ENCODE measurements around the gene SPTAN1.
A peak's percentile ranks its signal among the peaks of the same experiment; 100 is the strongest.
"Not testable (repeated sequence)": the region's sequence is repeated elsewhere in the genome, so short reads cannot be mapped to it uniquely, and the experiment has no call there.

SPTAN1 gene

DNA sequence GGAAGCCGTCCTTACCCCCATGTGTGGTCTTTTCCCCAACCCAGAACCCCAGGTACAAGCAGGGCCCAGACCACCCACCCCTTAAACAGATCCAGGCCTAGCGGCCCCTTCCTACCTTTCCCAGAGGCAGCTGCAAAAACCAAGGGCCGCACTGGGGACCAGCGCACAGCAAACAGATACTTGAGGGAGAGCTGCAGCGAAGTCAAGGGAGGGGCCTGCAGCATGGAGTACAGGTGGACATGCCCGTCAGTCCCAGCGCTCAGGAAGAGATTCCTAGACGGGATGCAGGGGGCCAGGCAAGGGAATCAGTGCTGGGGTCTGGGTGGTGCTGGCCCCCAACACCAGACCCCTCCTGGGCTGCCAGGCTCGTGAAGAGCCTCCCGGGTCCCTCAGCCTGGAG is 81.7 kb downstream of the SPTAN1 start:
- no peak for DNase-seq

DNA sequence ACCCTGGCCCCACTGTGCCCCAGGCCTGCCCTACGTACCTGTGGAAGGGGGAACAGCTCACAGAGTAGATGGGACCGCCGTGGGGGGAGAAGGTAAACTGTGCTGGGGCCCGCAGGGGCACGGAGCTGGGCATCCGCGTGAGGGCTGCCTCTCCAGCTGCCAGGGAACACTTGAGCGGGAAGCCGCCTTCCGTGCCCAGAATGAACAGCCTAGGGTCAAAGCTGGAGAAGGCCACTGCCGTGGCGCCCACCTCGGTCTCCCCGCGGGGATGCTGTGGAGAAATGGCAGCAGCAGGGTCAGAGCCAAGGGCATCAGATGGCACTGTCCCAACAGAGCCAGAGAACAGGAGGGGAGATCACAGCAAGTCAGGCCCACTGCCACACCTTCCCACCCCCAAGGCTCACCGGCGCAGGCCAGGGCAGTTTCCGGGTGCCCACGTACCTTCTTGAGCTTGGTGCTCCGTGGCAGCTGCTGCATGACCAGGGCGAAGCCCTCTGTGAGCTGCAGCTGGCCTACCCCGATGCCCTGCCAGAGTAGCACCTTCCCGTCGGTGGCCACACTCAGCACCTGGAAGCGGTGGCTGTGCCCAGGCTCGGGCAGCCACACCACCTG is 82.4 kb downstream of the SPTAN1 start:
- DNase-seq: no peak

DNA sequence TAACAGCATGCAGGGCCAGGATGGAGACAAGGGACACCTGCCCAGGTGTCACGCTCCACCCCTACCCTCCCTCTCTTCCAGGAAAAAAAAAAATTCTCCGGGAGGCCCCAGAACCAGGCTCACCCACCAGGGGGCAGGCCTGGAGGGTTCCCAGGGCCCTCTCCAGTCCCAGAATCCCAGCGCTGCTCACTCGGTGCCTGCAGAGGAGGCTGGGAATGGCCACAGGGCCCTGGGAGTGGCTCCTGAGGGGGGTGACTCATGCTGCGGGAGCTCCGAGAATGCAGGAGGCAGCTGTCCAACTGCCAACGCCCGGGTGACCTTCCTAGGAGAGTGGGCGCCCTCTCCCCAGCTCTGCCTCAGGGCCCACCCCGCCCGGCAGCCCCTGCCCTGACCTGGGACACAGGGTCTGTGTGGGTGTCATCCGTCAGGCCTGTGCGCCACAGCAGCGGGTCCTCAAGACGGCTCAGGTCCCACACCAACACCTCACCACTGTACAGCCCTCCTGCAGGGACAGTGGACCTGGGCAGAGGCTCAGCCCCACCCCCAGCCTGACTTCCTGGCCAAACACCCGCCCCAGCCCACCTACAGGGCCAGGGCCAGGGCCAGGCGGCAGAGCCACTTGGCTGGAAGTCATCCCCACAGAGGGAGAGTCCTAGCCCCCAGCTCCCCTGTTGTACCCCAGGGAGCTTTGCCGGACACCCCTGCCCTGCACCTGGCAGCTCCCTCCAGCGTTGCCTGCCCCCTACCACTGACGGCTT is 83.1 kb downstream of the SPTAN1 start:
- no peak for DNase-seq

DNA sequence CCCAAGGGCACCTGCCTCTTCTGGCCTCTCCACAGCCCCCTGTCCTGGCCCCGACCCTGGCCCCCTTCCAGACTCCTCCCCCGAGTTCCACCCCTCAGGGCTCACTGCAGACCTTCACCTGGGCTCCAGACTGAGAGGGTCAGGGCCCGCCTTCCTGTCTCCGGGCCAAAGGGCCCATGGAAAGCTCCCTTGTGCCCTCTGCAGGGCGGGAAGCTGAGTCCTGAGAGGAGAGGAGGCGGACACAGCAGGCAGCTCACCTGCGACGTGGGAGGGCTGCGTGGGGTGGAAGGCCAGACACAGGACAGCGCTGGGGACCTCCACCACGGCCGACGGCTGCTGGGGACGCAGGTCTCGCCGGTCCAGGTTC is 83.6 kb downstream of the SPTAN1 start:
- DNase-seq: no peak

DNA sequence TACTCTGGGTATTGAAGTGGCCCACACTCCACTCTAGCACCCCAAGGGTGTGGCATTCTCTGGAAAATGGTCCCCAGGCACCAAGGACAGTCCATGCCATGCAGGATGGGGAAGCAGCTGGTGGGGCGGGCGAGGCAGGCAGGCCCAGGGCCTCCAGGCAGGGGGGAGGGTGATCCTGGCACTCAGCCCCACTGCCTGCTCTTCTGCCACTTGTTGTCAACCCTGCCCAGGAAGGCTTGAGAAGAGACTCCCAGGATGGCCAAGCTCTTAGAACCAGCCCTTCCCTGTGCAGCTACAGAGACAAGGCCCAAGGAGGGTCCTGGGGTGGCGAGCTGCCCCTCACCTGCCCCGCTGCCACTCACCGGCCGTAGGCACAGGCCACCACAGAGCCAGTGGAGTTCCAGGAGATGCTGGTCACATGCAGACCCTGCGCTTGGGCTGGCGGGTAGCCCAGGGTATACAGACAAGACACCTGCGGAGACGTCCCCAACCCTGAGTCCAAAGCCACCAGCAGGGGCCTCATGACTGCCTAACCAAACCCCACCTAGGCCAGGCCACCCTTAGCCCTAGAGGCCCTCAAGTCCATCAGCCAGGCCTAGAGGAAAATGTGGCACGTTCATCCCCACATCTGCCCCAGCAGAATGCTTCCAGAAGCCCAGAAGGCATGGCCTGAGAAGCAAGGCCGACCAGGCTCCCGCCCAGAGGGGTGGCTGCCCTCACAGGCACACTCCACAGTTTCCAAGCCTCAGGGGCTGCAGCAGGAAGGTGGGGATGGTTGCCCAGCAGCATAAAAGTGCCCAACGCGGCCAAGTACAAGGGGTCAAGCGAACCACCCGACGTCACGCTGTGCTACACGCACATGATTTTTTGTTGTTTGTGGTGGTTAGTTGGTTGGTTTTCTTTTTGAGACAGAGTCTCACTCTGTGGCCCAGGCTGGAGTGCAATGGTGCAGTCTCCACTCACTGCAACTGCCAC is 84.5 kb downstream of the SPTAN1 start:
- DNase-seq: no peak

DNA sequence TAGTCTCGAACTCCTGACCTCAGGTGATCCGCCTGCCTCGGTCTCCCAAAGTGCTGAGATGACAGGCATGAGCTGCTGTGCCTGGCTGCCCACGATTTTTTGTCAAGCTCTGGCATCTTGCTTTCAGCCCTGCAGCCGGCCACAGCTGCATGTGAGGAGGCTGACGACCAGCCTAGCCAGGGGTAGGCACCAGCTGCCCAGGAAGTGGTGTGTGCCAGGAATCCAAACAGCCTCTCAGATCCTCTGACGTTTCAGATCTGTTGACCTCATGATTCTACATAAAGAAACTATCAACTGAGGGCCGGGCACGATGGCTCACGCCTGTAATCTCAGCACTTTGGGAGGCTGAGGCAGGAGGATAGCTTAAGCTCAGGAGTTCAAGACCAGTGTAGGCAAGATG is 85.3 kb downstream of the SPTAN1 start:
- no peak for DNase-seq

DNA sequence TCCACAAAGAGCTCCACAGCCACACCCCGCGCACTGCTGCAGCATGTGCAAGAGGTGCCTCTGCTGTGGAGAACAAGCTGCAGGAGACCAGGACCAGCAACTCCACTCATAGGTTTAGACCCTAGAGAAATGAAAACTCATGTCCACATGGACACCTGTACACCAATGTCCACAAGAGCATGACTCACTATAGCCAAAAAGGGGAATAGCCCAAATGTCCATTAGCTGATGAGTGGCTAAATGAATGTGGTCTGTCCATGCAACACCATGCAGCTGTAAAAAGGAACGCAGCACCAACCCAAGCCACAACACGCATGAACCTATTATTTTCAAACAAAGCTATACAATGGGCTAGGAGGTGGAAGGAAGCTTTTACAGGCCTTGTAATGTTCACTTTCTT is 86.2 kb downstream of the SPTAN1 start:
- DNase-seq: no peak

DNA sequence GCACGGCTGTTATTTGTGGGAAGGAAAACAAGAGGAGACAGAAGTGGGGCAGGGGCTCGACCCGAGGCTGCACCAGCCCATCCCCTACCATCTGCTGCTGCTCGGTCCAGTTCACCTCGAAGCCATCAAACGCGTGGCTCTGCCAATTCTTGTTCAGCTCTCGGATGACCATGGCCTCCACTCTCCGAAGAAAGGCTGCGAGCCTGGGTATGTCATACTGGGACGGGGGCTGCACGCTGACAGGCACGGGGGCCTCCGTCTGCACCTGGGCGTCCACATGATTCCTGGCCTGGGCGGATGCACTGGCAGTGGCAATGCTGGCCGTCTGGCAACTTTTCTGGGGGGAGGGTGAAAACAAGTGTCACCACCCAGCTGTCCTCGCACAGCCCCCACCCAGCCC is 88.2 kb downstream of the SPTAN1 start:
- no peak for DNase-seq

DNA sequence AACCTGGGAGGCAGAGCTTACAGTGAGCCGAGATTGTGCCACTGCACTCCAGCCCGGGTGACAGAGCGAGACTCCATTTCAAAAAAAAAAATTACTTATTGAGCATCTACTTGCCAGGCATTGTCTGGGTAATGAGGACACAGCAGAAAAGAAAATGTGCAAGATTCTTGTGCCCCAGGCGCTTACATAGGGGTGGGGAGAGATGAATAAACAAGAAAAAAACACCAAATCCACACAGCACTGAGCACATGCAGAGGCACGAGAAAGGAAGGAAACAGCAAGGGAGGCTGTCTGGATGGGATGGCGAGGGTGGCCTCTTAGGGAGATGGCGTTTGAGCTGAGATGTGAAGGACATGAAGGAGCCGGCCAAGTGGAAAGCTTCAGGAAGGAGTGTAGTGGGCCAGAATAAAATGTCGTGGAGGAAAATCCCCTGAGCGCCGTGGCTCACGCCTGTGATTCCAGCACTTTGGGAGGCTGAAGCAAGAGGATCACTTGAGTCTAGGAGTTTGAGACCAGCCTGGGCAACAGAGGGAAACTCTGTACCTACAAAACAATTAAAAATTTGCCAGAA is 90.4 kb downstream of the SPTAN1 start:
- no peak for DNase-seq

DNA sequence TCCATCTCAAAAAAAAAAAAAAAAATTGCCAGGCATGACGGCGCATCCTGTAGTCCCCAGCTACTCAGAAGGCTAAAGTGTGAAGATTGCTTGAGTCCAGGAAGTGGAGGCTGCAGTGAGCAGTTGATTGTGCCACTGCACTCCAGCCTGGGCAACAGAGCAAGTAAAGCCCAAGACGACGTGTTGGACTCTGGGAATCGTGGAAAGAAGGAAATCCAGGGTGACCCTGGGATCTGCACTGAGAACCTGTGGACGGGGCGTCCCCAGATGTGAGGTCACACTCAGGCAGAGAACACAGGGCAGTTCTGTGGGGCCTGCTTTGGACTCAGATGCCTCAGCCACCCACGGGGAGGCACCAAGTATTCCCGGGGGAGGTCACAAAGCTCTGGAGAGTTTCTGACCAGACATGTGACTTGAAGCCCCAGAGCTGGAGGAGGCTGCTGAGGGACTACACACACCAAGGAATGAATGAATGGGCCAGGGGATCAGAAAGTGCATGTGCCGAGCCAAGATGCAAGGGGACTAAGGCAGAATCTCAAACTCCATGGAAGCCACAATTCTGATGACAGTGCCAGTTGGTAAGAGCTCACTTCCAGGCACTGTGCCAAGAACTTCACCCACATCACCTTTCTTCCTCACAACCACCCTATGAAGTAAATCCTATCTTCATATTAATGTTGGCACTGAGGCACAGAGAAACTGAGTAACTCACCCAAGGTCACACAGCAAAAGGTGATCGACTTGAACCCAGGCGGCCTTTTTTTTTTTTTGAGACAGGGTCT is 91.3 kb downstream of the SPTAN1 start:
- DNase-seq: no peak

DNA sequence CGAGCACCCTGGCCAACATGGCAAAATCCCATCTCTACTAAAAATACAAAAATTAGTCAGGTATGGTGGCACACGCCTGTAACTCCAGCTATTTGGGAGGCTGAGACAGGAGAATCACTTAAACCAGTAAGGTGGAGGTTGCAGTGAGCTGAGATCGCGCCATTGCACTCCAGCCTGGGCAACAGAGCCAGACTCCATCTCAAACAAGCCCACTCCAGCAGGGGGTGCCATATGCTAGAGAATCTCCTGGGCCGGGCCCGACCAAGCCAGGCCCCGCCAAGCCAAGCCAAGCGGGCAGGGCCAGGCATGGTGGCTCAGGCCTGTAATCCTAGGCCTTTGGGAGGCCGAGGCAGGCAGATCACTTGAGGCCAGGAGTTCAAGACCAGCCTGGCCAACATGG is 95.8 kb downstream of the SPTAN1 start:
- peak; percentile 72 for DNase-seq

DNA sequence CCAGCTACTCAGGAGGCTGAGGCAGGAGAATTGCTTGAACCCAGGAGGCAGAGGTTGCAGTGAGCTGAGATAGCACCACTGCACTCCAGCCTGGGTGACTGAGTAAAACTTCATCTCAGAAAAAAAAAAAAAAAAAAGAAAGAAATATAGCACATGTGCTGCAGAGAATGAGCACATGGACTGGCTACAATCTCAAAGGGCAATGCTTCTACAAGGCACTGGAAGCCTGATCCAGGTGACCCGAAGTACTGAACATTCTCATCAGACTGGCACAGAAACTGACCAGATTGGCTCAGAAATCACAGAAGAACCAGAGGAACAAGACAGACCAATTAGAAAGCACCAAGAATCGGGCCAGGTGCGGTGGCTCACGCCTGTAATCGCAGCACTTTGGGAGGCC is 99.4 kb downstream of the SPTAN1 start:
- DNase-seq: no peak

DNA sequence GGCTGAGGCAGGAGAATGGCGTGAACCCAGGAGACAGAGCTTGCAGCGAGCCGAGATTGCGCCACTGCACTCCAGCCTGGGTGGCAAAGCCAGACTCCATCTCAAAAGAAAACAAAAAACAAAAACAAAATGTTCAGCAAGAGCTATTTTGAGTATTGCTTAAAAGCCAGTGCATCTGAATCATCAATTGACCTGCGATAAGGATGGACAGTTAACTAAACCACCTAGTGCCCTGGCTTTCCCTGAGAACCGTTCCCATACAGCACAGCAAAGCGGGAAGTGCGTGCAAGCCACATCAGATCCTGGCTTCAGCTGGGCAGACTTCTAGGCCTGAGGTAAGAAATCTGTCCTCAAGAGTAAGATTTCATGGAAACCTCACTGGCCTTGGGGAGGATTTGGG is 101.5 kb downstream of the SPTAN1 start:
- DNase-seq: no peak

DNA sequence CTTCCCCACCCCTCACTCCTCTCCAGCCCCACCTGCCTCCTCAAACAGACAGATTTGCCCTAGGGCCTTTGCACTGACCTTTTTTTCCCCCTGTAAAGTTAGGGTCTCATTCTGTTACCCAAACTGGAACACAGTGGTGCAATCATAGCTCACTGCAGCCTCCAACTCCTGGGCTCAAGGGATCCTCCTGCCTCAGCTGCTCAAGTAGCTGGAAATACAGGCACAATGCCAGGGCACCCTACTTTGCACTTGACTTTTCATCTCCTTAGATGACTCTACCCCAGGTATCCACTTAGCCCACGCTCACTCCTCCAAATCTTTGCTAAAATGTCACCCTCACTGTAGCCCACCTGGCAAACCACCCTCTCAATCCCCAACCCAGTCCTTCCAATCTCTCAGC is 102.1 kb downstream of the SPTAN1 start:
- DNase-seq: no peak

DNA sequence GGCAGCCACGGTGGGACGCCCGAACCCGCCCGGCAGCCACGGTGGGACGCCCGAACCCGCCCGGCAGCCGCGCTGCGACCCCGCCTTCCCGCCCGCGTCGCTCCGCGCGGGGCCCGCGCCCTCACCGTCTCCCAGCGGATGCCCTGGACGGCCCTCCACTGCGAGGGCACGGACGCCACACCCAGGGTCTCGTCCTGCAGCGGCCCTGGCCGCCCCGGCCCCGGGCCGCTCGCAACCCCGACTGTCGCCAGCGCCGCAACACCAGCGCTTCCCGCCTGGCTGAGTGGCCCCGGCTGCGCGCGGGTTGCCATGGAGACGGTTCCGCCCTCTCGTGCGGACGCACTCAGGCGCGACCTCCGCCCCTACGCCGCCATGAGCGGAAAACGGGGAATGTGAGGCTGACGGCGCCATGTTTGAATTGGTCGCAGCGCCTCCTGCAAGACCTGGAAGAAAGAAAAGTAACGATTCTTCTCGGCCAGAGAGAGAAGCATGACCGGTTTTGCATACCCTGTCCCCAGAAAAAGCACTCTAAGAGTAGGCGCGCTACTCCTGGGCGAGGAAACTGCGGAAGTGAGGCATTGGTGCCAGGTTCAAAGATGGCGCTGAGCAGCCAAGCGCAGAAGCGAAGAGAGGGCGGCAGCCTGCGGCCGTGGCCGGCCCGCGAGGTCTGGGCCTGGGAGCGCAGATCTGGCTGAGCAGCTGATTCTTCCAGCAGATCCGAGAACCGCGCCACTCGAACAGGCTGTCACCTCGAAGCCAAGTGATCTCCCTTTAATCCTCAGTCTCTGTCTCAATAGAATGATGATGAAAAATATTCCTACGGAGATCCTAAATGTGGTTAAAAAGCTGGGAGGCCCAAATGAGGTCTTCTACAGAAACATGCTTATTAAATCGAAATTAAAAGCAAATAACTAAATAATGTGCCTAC is 104.3 kb downstream of the SPTAN1 start, which contains the start of gene DYNC2I2:
DYNC2I2 (minus strand) TSS at position 432 of the 928 bp plus-strand sequence; CDS start at position 311, 121 bp downstream.
- DNase-seq: peak; percentile 98

DNA sequence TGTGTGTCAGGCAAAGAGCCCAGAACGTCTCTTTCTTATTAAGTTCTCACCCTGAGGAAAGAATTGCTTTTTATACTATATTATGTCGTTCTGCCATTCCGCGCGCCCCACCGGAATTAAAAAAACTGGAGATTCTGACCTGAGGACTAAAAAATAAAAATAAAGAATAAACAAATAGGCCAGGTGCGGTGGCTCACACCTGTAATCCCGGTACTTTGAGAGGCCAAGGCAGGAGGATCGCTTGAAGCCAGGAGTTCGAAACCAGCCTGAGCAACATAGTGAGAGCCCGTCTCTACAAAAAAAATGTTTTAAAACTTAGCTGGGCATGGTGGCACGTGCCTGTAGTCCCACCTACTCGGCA is 104.9 kb downstream of the SPTAN1 start:
- no peak for DNase-seq

DNA sequence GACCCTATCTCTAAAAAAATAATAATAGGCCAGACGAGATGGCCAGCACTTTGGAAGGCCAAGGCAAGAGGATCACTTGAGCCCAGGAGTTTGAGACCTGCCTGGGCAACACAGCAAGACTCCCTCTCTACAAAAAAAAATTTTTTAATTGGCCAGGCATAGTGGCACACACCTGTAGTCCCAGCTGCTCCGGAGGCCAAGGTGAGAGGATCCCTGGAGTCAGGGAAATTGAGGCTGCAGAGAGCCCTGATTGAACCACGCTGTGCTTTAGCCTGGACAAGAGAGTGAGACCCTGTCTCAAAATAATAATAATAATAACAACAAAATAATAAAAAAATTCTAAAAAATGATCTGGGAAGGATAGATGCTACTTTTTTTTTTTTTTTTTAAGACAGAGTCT is 105.4 kb downstream of the SPTAN1 start:
- no peak for DNase-seq

DNA sequence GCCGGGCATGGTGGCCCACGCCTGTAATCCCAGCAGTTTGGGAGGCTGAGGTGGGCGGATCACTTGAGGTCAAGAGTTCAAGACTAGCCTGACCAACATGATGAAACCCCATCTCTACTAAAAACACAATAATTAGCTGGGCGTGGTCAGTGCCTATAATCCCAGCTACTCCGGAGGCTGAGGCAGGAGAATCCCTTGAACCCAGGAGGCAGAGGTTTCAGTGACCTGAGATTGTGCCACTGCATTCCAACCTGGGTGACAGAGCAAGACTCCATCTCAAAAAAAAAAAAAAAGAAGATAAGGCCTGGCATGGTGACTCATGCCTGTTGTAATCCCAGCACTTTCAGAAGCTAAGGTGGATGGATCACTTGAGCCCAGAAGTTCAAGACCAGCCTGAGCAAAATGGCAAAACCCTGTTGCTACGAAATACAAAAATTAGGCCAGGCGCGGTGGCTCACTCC is 114.1 kb downstream of the SPTAN1 start:
- DNase-seq: not testable (repeated sequence)

DNA sequence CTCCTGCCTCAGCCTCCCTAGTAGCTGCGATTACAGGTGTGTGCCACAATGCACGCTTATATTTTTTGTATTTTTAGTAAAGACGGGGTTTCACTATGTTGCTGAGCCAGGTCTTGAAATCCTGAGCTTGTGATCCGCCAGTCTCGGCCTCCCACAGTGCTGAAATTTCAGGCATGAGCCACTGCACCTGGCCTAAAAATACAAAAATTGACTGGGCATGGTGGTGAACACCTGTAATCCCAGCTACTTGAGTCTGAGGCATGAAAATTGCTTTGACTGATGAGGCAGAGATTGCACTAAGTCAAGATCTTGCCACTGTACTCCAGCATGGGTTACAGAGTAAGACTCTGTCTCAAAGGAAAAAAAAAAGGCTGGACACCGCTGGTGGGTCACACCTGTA is 117.4 kb downstream of the SPTAN1 start:
- DNase-seq: no peak

DNA sequence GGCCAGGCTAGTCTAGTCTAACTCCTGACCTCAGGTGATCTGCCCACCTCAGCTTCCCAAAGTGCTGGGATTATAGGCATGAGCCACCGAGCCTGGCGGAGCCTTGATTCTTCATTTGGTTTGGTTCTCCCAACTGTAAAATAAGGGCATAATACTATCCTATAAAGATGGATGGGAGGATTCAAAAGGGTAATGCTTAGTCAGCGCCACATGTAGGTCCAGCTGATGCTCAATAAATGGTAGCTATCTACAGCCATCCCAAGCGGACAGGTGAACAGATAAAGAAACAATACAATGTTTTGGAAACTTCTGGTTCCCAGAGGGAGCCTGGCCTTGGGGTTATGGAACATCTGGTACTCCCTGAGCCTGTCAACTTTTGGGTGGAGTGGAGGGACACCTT is 123.0 kb downstream of the SPTAN1 start:
- DNase-seq: no peak

DNA sequence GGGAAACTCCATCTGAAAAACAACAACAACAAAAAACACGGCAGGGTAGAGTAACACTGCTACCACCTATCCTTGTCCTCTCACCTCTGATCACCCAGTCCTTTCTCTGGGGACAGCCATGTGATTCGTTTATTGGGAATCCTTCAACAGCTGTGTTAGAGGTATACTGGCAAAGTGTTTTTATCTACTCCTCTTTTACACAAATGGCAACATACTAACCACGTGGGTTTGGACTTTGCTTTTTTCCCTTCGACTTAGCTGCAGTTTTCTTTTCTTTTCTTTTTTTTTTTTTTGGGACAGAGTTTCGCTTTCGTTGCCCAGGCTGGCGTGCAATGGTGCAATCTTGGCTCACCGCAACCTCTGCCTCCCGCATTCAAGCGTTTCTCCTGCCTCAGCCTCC is 125.4 kb downstream of the SPTAN1 start:
- DNase-seq: no peak
